ENCODE measurements around the gene EEF2K. TPM values are rescaled to one million over a fixed set of nuclear protein-coding genes. Genes with fewer than 3 reads are reported as not detected.
"Not testable (repeated sequence)": the region's sequence is repeated elsewhere in the genome, so short reads cannot be mapped to it uniquely, and the experiment has no call there.

EEF2K gene
- polyA plus RNA-seq, 3 donors: 0.85 to 6.5 (median 1.7) TPM

- WGBS (ENCODE audit: insufficient coverage): under 1% methylated on average over 17 of the region's 39 CpGs
- intact Hi-C loops (cut with micrococcal nuclease): loop anchor here (10.0 kb wide), 2 partner anchors 179 to 601 kb away; partner anchors contain the start of genes CDR2 (in 2 of the 2) and METTL9 (in 1 of the 2)
- H4K20me1 ChIP-seq (ENCODE audit: insufficient read depth, low read length): no peaks in the 10 kb centered on the region
Observed at GRCh38 chr16:22195695-22196558, 10.2 kb upstream of the EEF2K start.

GRCh38 chr16:22196559-22197168 is 9.4 kb upstream of the EEF2K start:
- H3K79me2 ChIP-seq (ENCODE audit: insufficient read depth, low read length); H3K36me3 ChIP-seq (replicated peaks in 1 of 2; ENCODE audit: control insufficient read depth in 1 of 2, insufficient read depth in 2 of 2, low read length in 2 of 2); H3K27ac Mint-ChIP-seq; H3K9me3 Mint-ChIP-seq; H3K9me3 ChIP-seq (replicated peaks in 1 of 2; ENCODE audit: control insufficient read depth in 1 of 2, insufficient read depth in 1 of 2, low read length in 2 of 2); H3K27me3 ChIP-seq (ENCODE audit: control insufficient read depth in 2 of 2, insufficient read depth in 2 of 2, low read length in 2 of 2); H4K20me1 ChIP-seq (ENCODE audit: insufficient read depth, low read length); H2AFZ ChIP-seq (ENCODE audit: insufficient read depth, low read depth, low read length, poor library complexity, severe bottlenecking); H3K36me3 Mint-ChIP-seq; H3K27ac ChIP-seq (ENCODE audit: low read depth in 1 of 2, low read length in 2 of 2); DNase-seq: not testable (repeated sequence)
- peak overlapping the region; percentile 83 for H3K4me2 ChIP-seq (replicated peaks; ENCODE audit: extremely low read depth, low read length, poor library complexity, severe bottlenecking)
- Mint-ChIP-seq H3K4me3 (peak overlapping the region; percentile 79 to 89), H3K4me1 (peaks cover 28% of the 10 kb centered on the region), H3K27me3 (ENCODE audit: low read depth in 3 of 3) (peaks cover 6 to 11% (median 10%) of the 10 kb centered on the region in 3 donors)
- H3K4me3 ChIP-seq (replicated peaks in 1 of 3; ENCODE audit: low read depth in 2 of 3, low read length in 3 of 3): peak overlapping the region; percentile 52 to 92 (median 68)
- peak overlapping the region; percentile 34 for H3K9ac ChIP-seq (ENCODE audit: insufficient read depth, low read length, poor library complexity, severe bottlenecking)
- 39% methylated on average over 11 of the region's 20 CpGs for WGBS (ENCODE audit: insufficient coverage)
- intact Hi-C loops (cut with micrococcal nuclease): loop anchor here (10.0 kb wide), 2 partner anchors 178 to 602 kb away; partner anchors contain the start of genes CDR2 (in 2 of the 2) and METTL9 (in 1 of the 2)
- H3K4me1 ChIP-seq (ENCODE audit: control insufficient read depth in 1 of 2, insufficient read depth in 2 of 2, low read length in 2 of 2): peaks cover 30 to 33% of the 10 kb centered on the region in 2 donors

More at GRCh38 chr16:22195695-22196558, 10.2 kb upstream of the EEF2K start:
- Histone ChIP-seq H3K4me2 (replicated peaks; ENCODE audit: extremely low read depth, low read length, poor library complexity, severe bottlenecking) (peak overlapping the region; percentile 83), H3K4me3 (replicated peaks in 1 of 3; ENCODE audit: low read depth in 2 of 3, low read length in 3 of 3) (peak overlapping the region; percentile 52 to 92 (median 68)), H3K36me3 (replicated peaks in 1 of 2; ENCODE audit: control insufficient read depth in 1 of 2, insufficient read depth in 2 of 2, low read length in 2 of 2) (no peaks in the 10 kb centered on the region), H3K9me3 (replicated peaks in 1 of 2; ENCODE audit: control insufficient read depth in 1 of 2, insufficient read depth in 1 of 2, low read length in 2 of 2) (no peaks in the 10 kb centered on the region), H3K27me3 (ENCODE audit: control insufficient read depth in 2 of 2, insufficient read depth in 2 of 2, low read length in 2 of 2) (no peaks in the 10 kb centered on the region), H3K79me2 (ENCODE audit: insufficient read depth, low read length) (no peaks in the 10 kb centered on the region), H3K27ac (ENCODE audit: low read depth in 1 of 2, low read length in 2 of 2) (peak overlapping the region; percentile 30 to 41), H2AFZ (ENCODE audit: insufficient read depth, low read depth, low read length, poor library complexity, severe bottlenecking) (peak overlapping the region; percentile 88), H3K9ac (ENCODE audit: insufficient read depth, low read length, poor library complexity, severe bottlenecking) (peak overlapping the region; percentile 34), H3K4me1 (ENCODE audit: control insufficient read depth in 1 of 2, insufficient read depth in 2 of 2, low read length in 2 of 2) (peaks cover 34 to 36% of the 10 kb centered on the region in 2 donors)
- Mint-ChIP-seq H3K4me3 (peak overlapping the region; percentile 79 to 89), H3K27ac (peak overlapping the region; percentile 74 to 90 (median 85)), H3K4me1 (peaks cover 28% of the 10 kb centered on the region), H3K27me3 (ENCODE audit: low read depth in 3 of 3) (peaks cover 6 to 11% (median 10%) of the 10 kb centered on the region in 3 donors), H3K36me3 (no peaks in the 10 kb centered on the region), H3K9me3 (no peaks in the 10 kb centered on the region)
- peak; percentile 96 for TF ChIP-seq CTCF (IDR thresholded peaks at IDR 0.05)
- peak; percentile 90 to 96 (median 90) for DNase-seq

All from CD14-positive monocyte (primary cell).